Breast epithelium (tissue), 3 donors: ENCODE results near the gene GPC6.

ENCODE experiments used
- CTCF ChIP-seq, 3 donors: fragments of 450-650 bp; IDR thresholded peaks; one replicate each; pipeline ENCODE4 v1.5.1; 2016 to 2017; ENCODE audit warnings: antibody characterized with exemption in 3 of 3, mild to moderate bottlenecking in 3 of 3, moderate library complexity in 3 of 3
- POLR2A ChIP-seq: fragments of 450-650 bp; IDR thresholded peaks from one replicate; pipeline ENCODE4 v1.6.1; 2016; ENCODE audit warnings: antibody characterized with exemption, mild to moderate bottlenecking, moderate library complexity
- POLR2AphosphoS5 ChIP-seq, 3 donors: sonication (generic); formaldehyde crosslinking; IDR thresholded peaks; one replicate each; pipeline ENCODE4 v1.6.1; 2017; ENCODE audit warnings: antibody characterized with exemption in 3 of 3

DNA sequence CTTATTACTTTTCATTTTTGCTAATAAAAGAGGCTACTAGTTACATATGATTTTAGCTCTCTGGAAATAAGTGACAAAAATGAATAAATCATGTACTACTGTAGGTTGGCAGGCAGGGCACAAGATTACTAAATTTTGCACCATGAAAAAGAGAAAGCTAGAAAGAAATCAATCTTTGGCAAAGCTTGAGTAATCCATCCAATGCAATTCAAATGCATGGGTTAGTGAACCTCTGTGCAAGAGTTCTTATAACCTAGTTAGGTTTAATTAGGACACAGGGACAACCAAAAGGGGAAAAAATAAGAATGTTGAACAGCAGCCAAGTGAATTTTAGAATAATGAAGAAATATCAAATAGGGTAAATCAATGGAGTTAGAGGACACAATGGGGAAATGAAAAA lies 947.4 kb downstream of the GPC6 start:
- no peak for TF ChIP-seq CTCF (IDR thresholded peaks at IDR 0.05)
- TF ChIP-seq POLR2A, result no peak
- no peak for TF ChIP-seq POLR2AphosphoS5 (IDR thresholded peaks at IDR 0.05)
